Trophoblast cell (in vitro differentiated cells and primary cell): ENCODE measurements around the gene ARHGEF3.

Experiments
- DNase-seq, 2 donors: peaks; one replicate each; pipeline ENCODE4 v3.0.0-alpha.2; 2016
- H2AFZ ChIP-seq: 2 replicates; pipeline ENCODE4 v1.6.1; 2013; ENCODE audit warnings: low read length, moderate library complexity, mild to moderate bottlenecking; ENCODE audit not compliant: insufficient read depth, poor library complexity
- H2AK5ac ChIP-seq: 2 replicates; pipeline ENCODE4 v1.6.1; 2013; ENCODE audit warnings: mild to moderate bottlenecking, low read length
- H2BK120ac ChIP-seq: 2 replicates; pipeline ENCODE4 v1.6.1; 2013; ENCODE audit warnings: low read length, mild to moderate bottlenecking, moderate library complexity; ENCODE audit not compliant: insufficient read depth, poor library complexity
- H2BK12ac ChIP-seq: 2 replicates; pipeline ENCODE4 v1.6.1; 2013; ENCODE audit warnings: mild to moderate bottlenecking, low read length, moderate library complexity
- H2BK5ac ChIP-seq: 2 replicates; pipeline ENCODE4 v1.6.1; 2013; ENCODE audit warnings: low read length, low read depth, moderate library complexity, mild to moderate bottlenecking; ENCODE audit not compliant: poor library complexity
- H3K14ac ChIP-seq: 2 replicates; pipeline ENCODE4 v1.6.1; 2013; ENCODE audit warnings: mild to moderate bottlenecking, low read length
- H3K18ac ChIP-seq: 2 replicates; pipeline ENCODE4 v1.6.1; 2013; ENCODE audit warnings: mild to moderate bottlenecking, low read length
- H3K23ac ChIP-seq: 2 replicates; pipeline ENCODE4 v1.6.1; 2013; ENCODE audit warnings: low read length
- H3K27ac ChIP-seq: 2 replicates; pipeline ENCODE4 v1.5.1; 2013; ENCODE audit warnings: low read depth, mild to moderate bottlenecking, inconsistent platforms, low read length, moderate library complexity
- H3K27me3 ChIP-seq: 2 replicates; pipeline ENCODE4 v1.6.1; 2013; ENCODE audit warnings: inconsistent platforms, mild to moderate bottlenecking, low read length, moderate library complexity; ENCODE audit not compliant: insufficient read depth
- H3K36me3 ChIP-seq, 2 experiments: 1 replicate in 1 of 2; 2 replicates in 1 of 2; pipeline ENCODE4 v1.6.1; 2013; ENCODE audit warnings: low read length in 2 of 2, mild to moderate bottlenecking in 2 of 2, moderate library complexity in 1 of 2; ENCODE audit not compliant: insufficient read depth in 2 of 2, control insufficient read depth in 1 of 2
- H3K4ac ChIP-seq: 2 replicates; pipeline ENCODE4 v1.6.1; 2013; ENCODE audit warnings: low read depth, mild to moderate bottlenecking, low read length, moderate library complexity
- H3K4me1 ChIP-seq, 2 experiments: 1 replicate in 1 of 2; 2 replicates in 1 of 2; pipeline ENCODE4 v1.6.1; 2013; ENCODE audit warnings: low read length in 2 of 2, mild to moderate bottlenecking in 2 of 2, moderate library complexity in 1 of 2; ENCODE audit not compliant: insufficient read depth in 2 of 2, control insufficient read depth in 1 of 2
- H3K4me2 ChIP-seq: 2 replicates; pipeline ENCODE4 v1.6.1; 2013; ENCODE audit warnings: inconsistent platforms, mild to moderate bottlenecking, low read length, moderate library complexity
- H3K4me3 ChIP-seq: 2 replicates; pipeline ENCODE4 v1.5.1; 2013; ENCODE audit warnings: mild to moderate bottlenecking, low read depth, low read length, inconsistent platforms
- H3K79me1 ChIP-seq: one replicate; pipeline ENCODE4 v1.6.1; 2013; ENCODE audit warnings: low read length
- H3K79me2 ChIP-seq: 2 replicates; pipeline ENCODE4 v1.6.1; 2013; ENCODE audit warnings: low read length, mild to moderate bottlenecking; ENCODE audit not compliant: control insufficient read depth, insufficient read depth, poor library complexity
- H3K9ac ChIP-seq: 2 replicates; pipeline ENCODE4 v1.6.1; 2013; ENCODE audit warnings: mild to moderate bottlenecking, low read length
- H3K9me3 ChIP-seq: 2 replicates; pipeline ENCODE4 v1.6.1; 2013; ENCODE audit warnings: low read depth, mild to moderate bottlenecking, control low read depth, inconsistent platforms, low read length; ENCODE audit not compliant: insufficient read depth
- H4K12ac ChIP-seq: 2 replicates; pipeline ENCODE4 v1.6.1; 2013; ENCODE audit warnings: low read depth, mild to moderate bottlenecking, low read length, moderate library complexity
- H4K8ac ChIP-seq: 2 replicates; pipeline ENCODE4 v1.6.1; 2013; ENCODE audit warnings: low read depth, mild to moderate bottlenecking, low read length, moderate library complexity
- H4K91ac ChIP-seq: one replicate; pipeline ENCODE4 v1.6.1; 2013; ENCODE audit warnings: low read depth, mild to moderate bottlenecking, low read length, moderate library complexity
- WGBS: extraction: QIAGEN DNeasy Blood & Tissue Kit; methylation state at CpG from one replicate; pipeline ENCODE4 v1.1.7; 2013; ENCODE audit warnings: missing lambda C conversion rate; ENCODE audit not compliant: insufficient read length, insufficient coverage; ENCODE audit errors: extremely low coverage; 5-methylcytosine and 5-hydroxymethylcytosine counted together

ARHGEF3 gene

DNA sequence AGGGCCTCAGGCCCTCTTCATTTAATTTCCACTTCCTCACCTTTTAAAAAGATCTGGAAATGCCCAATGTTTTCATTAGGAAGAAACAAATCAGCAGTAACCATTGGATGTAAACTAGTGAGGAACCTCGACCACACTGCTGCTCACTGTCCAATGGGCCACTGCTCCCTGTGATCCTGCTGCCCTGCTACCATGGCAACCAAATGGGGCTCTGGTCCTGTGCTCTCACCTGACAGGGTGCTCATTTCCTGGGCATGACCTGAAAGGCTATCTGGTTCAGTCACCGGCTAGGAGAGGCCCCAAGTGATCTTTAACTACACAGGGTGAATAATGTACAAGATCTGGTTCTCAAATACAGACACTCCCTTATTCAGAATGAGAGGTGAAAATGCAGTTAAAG, 54.6 kb downstream of the ARHGEF3 start:
- WGBS, result no CpG with 5 or more reads among the region's 2 CpGs
- H3K4me1 ChIP-seq, result no peaks in the 10 kb centered on the region
- H3K36me3 ChIP-seq, result peaks cover 0 to 8% of the 10 kb centered on the region in 2 experiments
- H4K12ac ChIP-seq, result no peak overlapping the region
- H3K9me3 ChIP-seq, result no peaks in the 10 kb centered on the region
- no peak overlapping the region for H3K27ac ChIP-seq
- H3K27me3 ChIP-seq, result no peaks in the 10 kb centered on the region
- H2BK120ac ChIP-seq, result no peak overlapping the region
- H3K79me1 ChIP-seq, result no peaks in the 10 kb centered on the region
- DNase-seq, result no peak
- H4K91ac ChIP-seq, result no peak overlapping the region
- H2AK5ac ChIP-seq, result no peak overlapping the region
- H4K8ac ChIP-seq, result no peak overlapping the region
- H3K18ac ChIP-seq, result no peak overlapping the region
- no peak overlapping the region for H3K4ac ChIP-seq
- no peak overlapping the region for H2BK5ac ChIP-seq
- no peak overlapping the region for H3K14ac ChIP-seq
- no peak overlapping the region for H3K4me3 ChIP-seq
- H2BK12ac ChIP-seq, result no peak overlapping the region
- H3K23ac ChIP-seq, result no peak overlapping the region
- no peak overlapping the region for H3K9ac ChIP-seq
- no peak overlapping the region for H3K4me2 ChIP-seq
- no peak overlapping the region for H2AFZ ChIP-seq
- no peaks in the 10 kb centered on the region for H3K79me2 ChIP-seq

- DNase-seq, result no peak
- no peak overlapping the region for H3K14ac ChIP-seq
- no peak overlapping the region for H2BK120ac ChIP-seq
- H3K79me2 ChIP-seq, result no peaks in the 10 kb centered on the region
- H2AK5ac ChIP-seq, result no peak overlapping the region
- H4K8ac ChIP-seq, result no peak overlapping the region
- no peak overlapping the region for H3K4ac ChIP-seq
- H4K12ac ChIP-seq, result no peak overlapping the region
- H3K9me3 ChIP-seq, result no peaks in the 10 kb centered on the region
- no peaks in the 10 kb centered on the region for H3K4me1 ChIP-seq
- H3K23ac ChIP-seq, result no peak overlapping the region
- H3K36me3 ChIP-seq, result peaks cover 2 to 8% of the 10 kb centered on the region in 2 experiments
- H3K79me1 ChIP-seq, result no peaks in the 10 kb centered on the region
- H3K9ac ChIP-seq, result no peak overlapping the region
- H4K91ac ChIP-seq, result no peak overlapping the region
- H2AFZ ChIP-seq, result no peak overlapping the region
- no CpG with 5 or more reads among the region's 5 CpGs for WGBS
- no peaks in the 10 kb centered on the region for H3K27me3 ChIP-seq
- no peak overlapping the region for H3K4me3 ChIP-seq
- no peak overlapping the region for H3K4me2 ChIP-seq
- no peak overlapping the region for H3K18ac ChIP-seq
- no peak overlapping the region for H2BK12ac ChIP-seq
- H3K27ac ChIP-seq, result no peak overlapping the region
- H2BK5ac ChIP-seq, result no peak overlapping the region
These were observed 57.7 kb downstream of the ARHGEF3 start for GRCh38 chr3:56744016-56744415.

- Histone ChIP-seq H3K9ac (no peak overlapping the region), H2BK12ac (no peak overlapping the region), H3K18ac (no peak overlapping the region), H4K91ac (no peak overlapping the region), H3K4me2 (no peak overlapping the region), H3K79me2 (no peaks in the 10 kb centered on the region), H3K23ac (no peak overlapping the region), H3K79me1 (no peaks in the 10 kb centered on the region), H2BK5ac (no peak overlapping the region), H2AK5ac (no peak overlapping the region), H3K4me1 (no peaks in the 10 kb centered on the region), H3K27me3 (no peaks in the 10 kb centered on the region), H4K12ac (no peak overlapping the region), H2AFZ (no peak overlapping the region), H3K9me3 (no peaks in the 10 kb centered on the region), H3K14ac (no peak overlapping the region), H3K27ac (no peak overlapping the region), H3K36me3 (peaks cover 2 to 8% of the 10 kb centered on the region in 2 experiments), H3K4me3 (no peak overlapping the region), H3K4ac (no peak overlapping the region), H2BK120ac (no peak overlapping the region), H4K8ac (no peak overlapping the region)
- DNase-seq, result no peak
- no CpG with 5 or more reads among the region's 3 CpGs for WGBS
These were observed 58.9 kb downstream of the ARHGEF3 start for GRCh38 chr3:56742887-56743286.

- no peak overlapping the region for H4K12ac ChIP-seq
These were observed 62.7 kb downstream of the ARHGEF3 start for GRCh38 chr3:56739036-56739435.

More at GRCh38 chr3:56739036-56739435, 62.7 kb downstream of the ARHGEF3 start:
- Histone ChIP-seq H3K79me2 (no peaks in the 10 kb centered on the region), H2BK120ac (no peak overlapping the region), H4K91ac (no peak overlapping the region), H3K23ac (no peak overlapping the region), H3K9me3 (no peaks in the 10 kb centered on the region), H3K9ac (no peak overlapping the region), H2AK5ac (no peak overlapping the region), H3K27me3 (no peaks in the 10 kb centered on the region), H3K36me3 (peaks cover 2 to 6% of the 10 kb centered on the region in 2 experiments), H2AFZ (no peak overlapping the region), H3K18ac (no peak overlapping the region), H4K8ac (no peak overlapping the region), H3K4me2 (no peak overlapping the region), H2BK5ac (no peak overlapping the region), H3K4ac (no peak overlapping the region), H3K4me3 (no peak overlapping the region), H3K27ac (no peak overlapping the region), H2BK12ac (no peak overlapping the region), H3K4me1 (no peaks in the 10 kb centered on the region), H3K14ac (no peak overlapping the region), H3K79me1 (no peaks in the 10 kb centered on the region)
- WGBS, result no CpG with 5 or more reads among the region's 6 CpGs
- DNase-seq, result no peak
